PC-3 (cell line): ENCODE measurements around the gene TBK1. TPM values are rescaled to one million over a fixed set of nuclear protein-coding genes. Genes with fewer than 3 reads are reported as not detected.

ENCODE experiments used
- ATAC-seq: fragments of 200-7000 bp; cut with Tn5 transposase; 2 replicates; pipeline ENCODE4 v1.9.1; 2020; ENCODE audit warnings: mild to moderate bottlenecking, moderate library complexity
- BruUV-seq: library from RNA; stranded (reverse); fragments of 400-500 nt; replicated peaks from 2 replicates; lab custom pipeline; 2021; lab: Mats Ljungman, UMichigan
- CTCF ChIA-PET: fragments of 300-600 bp; sonication (Branson Sonifier 250); formaldehyde crosslinking; loops from one replicate; lab custom pipeline; 2022; ENCODE audit warnings: antibody characterized with exemption; lab: Charles Lee
- POLR2A ChIA-PET: fragments of 300-600 bp; sonication (Branson Sonifier 250); formaldehyde crosslinking; loops from one replicate; lab custom pipeline; 2022; ENCODE audit warnings: antibody characterized with exemption; ENCODE audit not compliant: unreplicated experiment; lab: Charles Lee
- DNase-seq: peaks from one replicate; pipeline ENCODE4 v3.0.0-alpha.2; 2015
- H2AFZ ChIP-seq: fragments of 300-600 bp; sonication (generic); 2 replicates; pipeline ENCODE4 v1.6.0; 2016; ENCODE audit warnings: antibody characterized with exemption, low read length
- H3F3A ChIP-seq: fragments of 300-600 bp; sonication (generic); one replicate; pipeline ENCODE4 v1.6.0; 2017; ENCODE audit warnings: antibody characterized with exemption, low read length, control low read depth, mild to moderate bottlenecking; ENCODE audit not compliant: unreplicated experiment
- H3K27ac ChIP-seq: fragments of 300-600 bp; sonication (generic); 2 replicates; pipeline ENCODE4 v1.5.1; 2016; ENCODE audit warnings: mild to moderate bottlenecking, low read length
- H3K27me3 ChIP-seq: fragments of 300-600 bp; sonication (generic); 2 replicates; pipeline ENCODE4 v1.6.1; 2016; ENCODE audit warnings: low read length, mixed read lengths
- H3K36me3 ChIP-seq: fragments of 300-600 bp; sonication (generic); 2 replicates; pipeline ENCODE4 v1.6.1; 2016; ENCODE audit warnings: low read depth, mixed run types, low read length, mixed read lengths
- H3K4me1 ChIP-seq: fragments of 300-600 bp; sonication (generic); 2 replicates; pipeline ENCODE4 v1.5.1; 2016; ENCODE audit warnings: low read length; ENCODE audit not compliant: insufficient read depth
- H3K4me2 ChIP-seq: fragments of 300-600 bp; sonication (generic); 2 replicates; pipeline ENCODE4 v1.6.0; 2016; ENCODE audit warnings: low read length
- H3K4me3 ChIP-seq: fragments of 300-600 bp; sonication (generic); 2 replicates; pipeline ENCODE4 v1.5.1; 2016; ENCODE audit warnings: mild to moderate bottlenecking, low read length, mixed read lengths
- H3K79me2 ChIP-seq: fragments of 300-600 bp; sonication (generic); 2 replicates; pipeline ENCODE4 v1.6.1; 2017; ENCODE audit warnings: low read length, mixed read lengths
- H3K9ac ChIP-seq: fragments of 300-600 bp; sonication (generic); 2 replicates; pipeline ENCODE4 v1.6.0; 2016; ENCODE audit warnings: mild to moderate bottlenecking, low read length
- H3K9me2 ChIP-seq: fragments of 300-600 bp; sonication (generic); replicated peaks from 2 replicates; pipeline ENCODE4 v1.6.1; 2016; ENCODE audit warnings: mixed run types, low read length, mixed read lengths
- H3K9me3 ChIP-seq: fragments of 300-600 bp; sonication (generic); 2 replicates; pipeline ENCODE4 v1.6.1; 2016; ENCODE audit warnings: low read length, mixed read lengths
- H4K20me1 ChIP-seq: fragments of 300-600 bp; sonication (generic); 2 replicates; pipeline ENCODE4 v1.6.1; 2016; ENCODE audit warnings: low read length, mixed read lengths
- EZH2 ChIP-seq: fragments of 300-600 bp; sonication (generic); IDR thresholded peaks from one replicate; pipeline ENCODE4 v1.6.1; 2017; ENCODE audit warnings: antibody characterized with exemption, mild to moderate bottlenecking, low read length; ENCODE audit not compliant: unreplicated experiment
- EZH2phosphoT487 ChIP-seq: fragments of 300-600 bp; sonication (generic); IDR thresholded peaks from 2 replicates; pipeline ENCODE4 v1.6.1; 2018; ENCODE audit warnings: mild to moderate bottlenecking, antibody characterized with exemption, low read length, borderline replicate concordance
- intact Hi-C: fragments of 100-400 bp; cut with micrococcal nuclease; formaldehyde crosslinking; loops from 2 replicates; pipeline ENCODE4 v1.9.0; 2023
- total RNA-seq: library from RNA; depleted of rRNA; stranded (reverse); fragments of >200 nt; gene quantifications from 2 replicates; pipeline ENCODE4 v1.2.3, GENCODE V29; 2014
- TF ChIP-seq, protein P1 (sequence below): fragments of 300-600 bp; sonication (generic); conservative IDR thresholded peaks from 2 replicates; pipeline ENCODE4 v1.5.1; 2017; ENCODE audit warnings: antibody characterized with exemption, low read depth, mild to moderate bottlenecking, low read length

TBK1 gene
- total RNA-seq, 1 experiment from 2014 or later, result 23.7 TPM

DNA sequence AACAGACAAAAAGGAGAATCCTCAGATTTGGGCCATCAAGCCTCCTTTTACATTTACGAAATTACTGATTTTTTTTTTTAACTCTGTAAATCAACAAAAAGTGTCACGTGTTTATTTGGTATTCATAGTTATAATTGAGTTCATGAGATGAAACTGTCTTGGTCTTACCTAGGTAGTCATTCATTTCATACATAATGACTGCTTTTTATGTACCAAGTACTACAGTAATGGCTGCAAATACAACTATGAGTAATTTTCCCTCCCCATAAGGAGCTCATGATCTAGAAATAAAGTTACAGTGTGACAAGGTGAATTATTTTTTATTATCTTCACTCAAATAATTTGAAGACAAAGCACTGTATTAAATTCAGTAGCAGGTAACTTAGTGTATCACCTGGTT lies 6.4 kb upstream of the TBK1 start:
- no peak for ATAC-seq
- H4K20me1 ChIP-seq, result no peaks in the 10 kb centered on the region
- no peaks in the 10 kb centered on the region for H3F3A ChIP-seq
- peaks cover 6% of the 10 kb centered on the region for H3K4me1 ChIP-seq
- ChIA-PET POLR2A (no interaction called here), CTCF (no interaction called here)
- TF ChIP-seq EZH2 (no peak), EZH2phosphoT487 (no peak)
- TF ChIP-seq, protein P1, sequence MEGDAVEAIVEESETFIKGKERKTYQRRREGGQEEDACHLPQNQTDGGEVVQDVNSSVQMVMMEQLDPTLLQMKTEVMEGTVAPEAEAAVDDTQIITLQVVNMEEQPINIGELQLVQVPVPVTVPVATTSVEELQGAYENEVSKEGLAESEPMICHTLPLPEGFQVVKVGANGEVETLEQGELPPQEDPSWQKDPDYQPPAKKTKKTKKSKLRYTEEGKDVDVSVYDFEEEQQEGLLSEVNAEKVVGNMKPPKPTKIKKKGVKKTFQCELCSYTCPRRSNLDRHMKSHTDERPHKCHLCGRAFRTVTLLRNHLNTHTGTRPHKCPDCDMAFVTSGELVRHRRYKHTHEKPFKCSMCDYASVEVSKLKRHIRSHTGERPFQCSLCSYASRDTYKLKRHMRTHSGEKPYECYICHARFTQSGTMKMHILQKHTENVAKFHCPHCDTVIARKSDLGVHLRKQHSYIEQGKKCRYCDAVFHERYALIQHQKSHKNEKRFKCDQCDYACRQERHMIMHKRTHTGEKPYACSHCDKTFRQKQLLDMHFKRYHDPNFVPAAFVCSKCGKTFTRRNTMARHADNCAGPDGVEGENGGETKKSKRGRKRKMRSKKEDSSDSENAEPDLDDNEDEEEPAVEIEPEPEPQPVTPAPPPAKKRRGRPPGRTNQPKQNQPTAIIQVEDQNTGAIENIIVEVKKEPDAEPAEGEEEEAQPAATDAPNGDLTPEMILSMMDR, result no peak
- H3K9me2 ChIP-seq, result no peaks in the 10 kb centered on the region
- intact Hi-C loops, result loop anchor here (5.0 kb wide), 1 partner anchor 33 kb away; no protein-coding TSS in a partner anchor
- BruUV-seq, result no TSS peak
- no peaks in the 10 kb centered on the region for H3K79me2 ChIP-seq
- no peaks in the 10 kb centered on the region for H3K9me3 ChIP-seq
- H3K4me2 ChIP-seq, result no peak overlapping the region
- H3K9ac ChIP-seq, result no peak overlapping the region
- H3K27me3 ChIP-seq, result no peaks in the 10 kb centered on the region
- no peak overlapping the region for H2AFZ ChIP-seq
- no peak overlapping the region for H3K27ac ChIP-seq
- no peak for DNase-seq
- H3K4me3 ChIP-seq, result no peak overlapping the region
- peaks cover 61% of the 10 kb centered on the region for H3K36me3 ChIP-seq

DNA sequence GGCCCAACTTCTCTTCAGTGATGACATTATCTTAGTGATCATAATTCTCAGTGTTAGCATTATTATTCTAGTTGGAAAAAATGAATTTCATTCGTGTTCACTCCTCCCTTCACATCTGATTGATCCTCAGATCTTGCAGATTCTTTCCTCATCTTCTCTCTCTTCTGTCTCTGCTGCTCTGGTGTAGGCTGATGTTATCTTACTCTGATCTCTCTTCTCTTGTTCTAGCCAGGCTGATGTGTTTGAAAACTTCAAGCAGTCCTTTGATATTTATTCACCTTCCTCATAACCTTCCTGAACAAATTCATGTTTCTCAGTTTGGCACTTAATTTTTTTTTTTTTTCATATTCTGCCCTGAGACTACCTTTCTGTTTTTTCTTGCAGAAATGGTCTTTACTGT lies 5.6 kb upstream of the TBK1 start:
- H2AFZ ChIP-seq, result no peak overlapping the region
- H3K36me3 ChIP-seq, result peaks cover 53% of the 10 kb centered on the region
- intact Hi-C loops, result loop anchor here (5.0 kb wide), 1 partner anchor 34 kb away; no protein-coding TSS in a partner anchor
- H3K79me2 ChIP-seq, result no peaks in the 10 kb centered on the region; the same call in 1 of the 2 replicates
- H3K9me2 ChIP-seq, result no peaks in the 10 kb centered on the region
- TF ChIP-seq, protein P1, result no peak
- no peak for TF ChIP-seq EZH2
- TF ChIP-seq EZH2phosphoT487, result no peak
- H3K9ac ChIP-seq, result no peak overlapping the region
- no peak for DNase-seq
- no peak overlapping the region for H3K27ac ChIP-seq
- no TSS peak for BruUV-seq
- no peaks in the 10 kb centered on the region for H4K20me1 ChIP-seq
- no peaks in the 10 kb centered on the region for H3K9me3 ChIP-seq
- H3K4me1 ChIP-seq, result peaks cover 14% of the 10 kb centered on the region
- H3F3A ChIP-seq, result no peaks in the 10 kb centered on the region
- ATAC-seq, result no peak
- no peak overlapping the region for H3K4me3 ChIP-seq
- no peaks in the 10 kb centered on the region for H3K27me3 ChIP-seq
- ChIA-PET CTCF (no interaction called here), POLR2A (no interaction called here)
- H3K4me2 ChIP-seq, result no peak overlapping the region

DNA sequence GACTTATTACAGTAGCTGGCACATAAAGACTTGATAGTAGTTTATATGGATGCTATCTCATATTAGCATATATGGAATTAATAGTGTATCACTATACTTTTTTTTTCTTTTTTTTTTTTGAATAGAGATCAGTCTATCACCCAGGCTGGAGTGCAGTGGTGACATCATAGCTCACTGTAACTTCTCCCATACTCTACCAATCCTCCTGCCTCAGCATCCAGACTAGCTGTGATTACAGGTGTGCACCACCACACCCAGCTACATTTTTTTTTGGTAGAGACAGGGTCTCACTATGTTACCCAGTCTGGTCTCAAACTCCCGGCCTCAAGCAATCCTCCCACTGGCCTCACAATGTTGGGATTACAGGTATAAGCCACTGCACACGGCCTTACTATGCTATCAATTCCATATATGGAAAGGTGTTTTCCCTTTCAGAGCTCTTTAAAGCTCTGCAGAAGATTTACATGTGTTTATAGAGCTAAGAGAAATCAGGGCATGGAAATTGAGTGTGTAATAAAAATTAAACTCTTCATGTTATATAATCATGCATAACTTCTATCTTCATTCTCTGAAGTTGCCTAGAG lies 1.8 kb upstream of the TBK1 start:
- no peaks in the 10 kb centered on the region for H3F3A ChIP-seq
- H3K4me2 ChIP-seq, result peak overlapping the region; percentile 96
- H3K4me1 ChIP-seq, result peaks cover 24% of the 10 kb centered on the region
- peaks cover 9% of the 10 kb centered on the region; the same call in 1 of the 2 replicates for H4K20me1 ChIP-seq
- no peaks in the 10 kb centered on the region for H3K9me3 ChIP-seq
- no peak overlapping the region for H3K9ac ChIP-seq
- peaks cover 31% of the 10 kb centered on the region for H3K79me2 ChIP-seq
- no peaks in the 10 kb centered on the region for H3K9me2 ChIP-seq
- BruUV-seq, result no TSS peak
- H3K36me3 ChIP-seq, result peaks cover 30% of the 10 kb centered on the region
- ATAC-seq (no peak), DNase-seq (no peak)
- ChIA-PET POLR2A (interaction anchor here (1.2 kb wide), 1 partner anchor 11 kb away, joined by 5 read pairs; no protein-coding TSS in a partner anchor), CTCF (no interaction called here)
- H2AFZ ChIP-seq, result no peak overlapping the region
- H3K27ac ChIP-seq, result no peak overlapping the region
- no peaks in the 10 kb centered on the region for H3K27me3 ChIP-seq
- TF ChIP-seq, protein P1, result no peak
- TF ChIP-seq EZH2, result no peak
- no peak for TF ChIP-seq EZH2phosphoT487
- intact Hi-C loops, result loop anchor here (5.0 kb wide), 1 partner anchor 247 kb away; no protein-coding TSS in a partner anchor
- peak overlapping the region; percentile 98 for H3K4me3 ChIP-seq
